GM23338 (cell line): Measurements from ENCODE around the gene UBL7. TPM values are rescaled to one million over a fixed set of nuclear protein-coding genes. Genes with fewer than 3 reads are reported as not detected.
"Not testable (repeated sequence)": the region's sequence is repeated elsewhere in the genome, so short reads cannot be mapped to it uniquely, and the experiment has no call there.

Experiments used
- ATAC-seq: fragments of 200-7000 bp; cut with Tn5 transposase; 3 replicates; pipeline ENCODE4 v1.9.1; 2020
- DNase-seq: peaks from one replicate; pipeline ENCODE4 v3.0.0-alpha.2; 2015; ENCODE audit warnings: low spot score
- H2AFZ ChIP-seq: fragments of 200-600 bp; sonication (generic); 2 replicates; pipeline ENCODE4 v1.8.0; 2016; ENCODE audit warnings: antibody characterized with exemption, mild to moderate bottlenecking, moderate library complexity
- H3F3A ChIP-seq: fragments of 200-600 bp; sonication (generic); replicated peaks from 2 replicates; pipeline ENCODE4 v1.8.0; 2017; ENCODE audit warnings: antibody characterized with exemption, mixed run types, low read depth
- H3K27ac ChIP-seq: fragments of 200-600 bp; sonication (generic); 2 replicates; pipeline ENCODE4 v1.6.1; 2016; ENCODE audit warnings: low read depth
- H3K27me3 ChIP-seq: fragments of 200-600 bp; sonication (generic); 2 replicates; pipeline ENCODE4 v1.8.0; 2016; ENCODE audit warnings: mild to moderate bottlenecking, mixed run types, moderate library complexity; ENCODE audit not compliant: insufficient read depth
- H3K36me3 ChIP-seq: fragments of 200-600 bp; sonication (generic); 2 replicates; pipeline ENCODE4 v1.8.0; 2016; ENCODE audit warnings: mild to moderate bottlenecking; ENCODE audit not compliant: insufficient read depth
- H3K4me1 ChIP-seq: fragments of 200-600 bp; sonication (generic); 2 replicates; pipeline ENCODE4 v1.8.0; 2016; ENCODE audit warnings: mild to moderate bottlenecking, moderate library complexity; ENCODE audit not compliant: insufficient read depth
- H3K4me2 ChIP-seq: fragments of 200-600 bp; sonication (generic); 2 replicates; pipeline ENCODE4 v1.7.1; 2017; ENCODE audit warnings: mixed run types
- H3K4me3 ChIP-seq: fragments of 200-600 bp; sonication (generic); 2 replicates; pipeline ENCODE4 v1.6.1; 2016; ENCODE audit warnings: mixed run types
- H3K79me2 ChIP-seq: fragments of 200-600 bp; sonication (generic); replicated peaks from 2 replicates; pipeline ENCODE4 v1.8.0; 2017; ENCODE audit warnings: mild to moderate bottlenecking; ENCODE audit not compliant: insufficient read depth
- H3K9me2 ChIP-seq: fragments of 200-600 bp; sonication (generic); 2 replicates; pipeline ENCODE4 v1.8.0; 2017; ENCODE audit not compliant: insufficient read depth
- H4K20me1 ChIP-seq: fragments of 200-600 bp; sonication (generic); replicated peaks from 2 replicates; pipeline ENCODE4 v1.8.0; 2017; ENCODE audit warnings: mild to moderate bottlenecking; ENCODE audit not compliant: insufficient read depth
- H3K27ac Mint-ChIP-seq: 2 replicates; pipeline ENCODE4 v1.8.0; 2020; ENCODE audit warnings: inconsistent platforms, mild to moderate bottlenecking, moderate library complexity, mixed read lengths
- H3K27me3 Mint-ChIP-seq: 3 replicates; pipeline ENCODE4 v1.8.0; 2022; ENCODE audit warnings: low read depth, mild to moderate bottlenecking, moderate library complexity, mixed read lengths, inconsistent platforms; ENCODE audit not compliant: insufficient read depth, poor library complexity
- H3K36me3 Mint-ChIP-seq: 3 replicates; pipeline ENCODE4 v1.8.0; 2021; ENCODE audit warnings: low read depth, mild to moderate bottlenecking, inconsistent platforms, moderate library complexity, mixed read lengths
- H3K4me1 Mint-ChIP-seq: 3 replicates; pipeline ENCODE4 v1.8.0; 2020; ENCODE audit warnings: mild to moderate bottlenecking, inconsistent platforms, mixed read lengths
- H3K4me3 Mint-ChIP-seq: 3 replicates; pipeline ENCODE4 v1.8.0; 2021; ENCODE audit warnings: moderate library complexity, mild to moderate bottlenecking, inconsistent platforms, mixed read lengths
- H3K9me3 Mint-ChIP-seq: 3 replicates; pipeline ENCODE4 v1.8.0; 2020; ENCODE audit warnings: moderate library complexity, mild to moderate bottlenecking, inconsistent platforms, mixed read lengths
- CREB1 ChIP-seq: fragments of 250-450 bp; sonication (Bioruptor Pico); IDR thresholded peaks from 2 replicates; pipeline ENCODE4 v1.5.0; 2020; ENCODE audit warnings: low read depth, mild to moderate bottlenecking, moderate library complexity
- NANOG ChIP-seq: IDR thresholded peaks from 2 replicates; pipeline ENCODE4 v1.6.1; 2016; ENCODE audit warnings: antibody characterized with exemption, borderline replicate concordance
- polyA plus RNA-seq: library from polyadenylated mRNA; unstranded; fragments of >200 nt; fragmentation: Nextera tagmentation; extraction: Ambion mirVana; gene quantifications from 2 replicates; pipeline ENCODE4 v1.2.1, GENCODE V29; 2016
- total RNA-seq: library from RNA; depleted of rRNA; stranded (reverse); fragments of >200 nt; shearing (Covaris generic); gene quantifications from 2 replicates; pipeline ENCODE4 v1.2.3, GENCODE V29; 2014
- TF ChIP-seq, protein P1 (sequence below): fragments of 250-450 bp; sonication (Bioruptor Pico); IDR thresholded peaks from 2 replicates; pipeline ENCODE4 v1.5.0; 2020; ENCODE audit warnings: mild to moderate bottlenecking, moderate library complexity
- TF ChIP-seq, protein P2 (sequence below): IDR thresholded peaks from one replicate; pipeline ENCODE4 v1.6.1; 2018; ENCODE audit warnings: antibody characterized with exemption; ENCODE audit not compliant: unreplicated experiment

The UBL7 gene
- total and polyA plus RNA-seq, 2 experiments from 2014 or later = 73.7 to 99.2 TPM

DNA sequence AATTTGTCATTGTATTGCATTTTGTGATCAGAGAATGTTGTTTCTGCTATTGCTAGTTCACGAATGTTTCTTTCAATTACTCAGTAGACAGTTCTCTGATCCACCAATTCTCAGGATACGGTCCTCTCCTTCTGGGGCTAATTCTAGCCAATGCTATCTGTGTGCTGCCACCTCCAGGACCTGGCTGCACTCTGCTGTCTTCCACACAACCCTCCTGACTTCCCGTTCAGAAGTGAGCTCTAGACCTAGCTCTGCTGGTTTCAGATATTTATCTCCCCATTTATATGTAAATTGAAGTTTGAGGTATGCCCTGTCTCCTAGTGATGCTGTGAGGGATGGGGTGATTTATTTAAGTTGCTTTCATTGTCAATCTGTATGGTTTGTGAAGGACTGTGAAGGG is 21.7 kb upstream of the UBL7 start (continued):
- no peak for TF ChIP-seq CREB1 (CRISPR knock-in tag)

GRCh38 chr15:74480364-74480763 is 19.4 kb upstream of the UBL7 start:
- not testable (repeated sequence) for H3K4me3 Mint-ChIP-seq, H3K27me3 Mint-ChIP-seq, H3K27ac Mint-ChIP-seq, H2AFZ ChIP-seq, H3K9me2 ChIP-seq, H3K4me2 ChIP-seq, H3K79me2 ChIP-seq, H3K4me1 ChIP-seq, H3K9me3 Mint-ChIP-seq, H3K36me3 ChIP-seq, ATAC-seq, H3K4me1 Mint-ChIP-seq, H3F3A ChIP-seq, H3K27me3 ChIP-seq, H3K4me3 ChIP-seq, DNase-seq, H4K20me1 ChIP-seq, H3K27ac ChIP-seq
- peaks cover 31% of the 10 kb centered on the region for H3K36me3 Mint-ChIP-seq

GRCh38 chr15:74471621-74472020 is 10.7 kb upstream of the UBL7 start:
- H4K20me1 ChIP-seq, DNase-seq, H3K27ac Mint-ChIP-seq, H3K4me2 ChIP-seq, H3K4me1 Mint-ChIP-seq, ATAC-seq, H3K4me1 ChIP-seq, H3K27me3 ChIP-seq, H2AFZ ChIP-seq, H3K27ac ChIP-seq, H3K4me3 ChIP-seq, H3K27me3 Mint-ChIP-seq, H3F3A ChIP-seq, H3K79me2 ChIP-seq, H3K9me2 ChIP-seq, H3K4me3 Mint-ChIP-seq, H3K9me3 Mint-ChIP-seq, H3K36me3 ChIP-seq: not testable (repeated sequence)
- peaks cover 34% of the 10 kb centered on the region for H3K36me3 Mint-ChIP-seq

- Histone ChIP-seq H3F3A (no peaks in the 10 kb centered on the region), H3K4me2 (no peak overlapping the region), H3K27me3 (no peaks in the 10 kb centered on the region), H3K27ac (no peak overlapping the region), H3K36me3 (no peaks in the 10 kb centered on the region; the same call in 1 of the 2 replicates), H3K79me2 (no peaks in the 10 kb centered on the region), H3K4me3 (no peak overlapping the region), H3K9me2 (no peaks in the 10 kb centered on the region), H4K20me1 (no peaks in the 10 kb centered on the region), H3K4me1 (no peaks in the 10 kb centered on the region), H2AFZ (no peak overlapping the region)
- H3K4me1 Mint-ChIP-seq = no peaks in the 10 kb centered on the region
- DNase-seq (no peak), ATAC-seq (no peak)
- H3K4me3 Mint-ChIP-seq = no peak overlapping the region; the same call in 2 of the 3 replicates
- H3K9me3 Mint-ChIP-seq = peaks cover 5% of the 10 kb centered on the region
- peaks cover 42% of the 10 kb centered on the region for H3K36me3 Mint-ChIP-seq
- H3K27ac Mint-ChIP-seq = no peak overlapping the region
- peaks cover 2% of the 10 kb centered on the region for H3K27me3 Mint-ChIP-seq
- TF ChIP-seq, protein P1, sequence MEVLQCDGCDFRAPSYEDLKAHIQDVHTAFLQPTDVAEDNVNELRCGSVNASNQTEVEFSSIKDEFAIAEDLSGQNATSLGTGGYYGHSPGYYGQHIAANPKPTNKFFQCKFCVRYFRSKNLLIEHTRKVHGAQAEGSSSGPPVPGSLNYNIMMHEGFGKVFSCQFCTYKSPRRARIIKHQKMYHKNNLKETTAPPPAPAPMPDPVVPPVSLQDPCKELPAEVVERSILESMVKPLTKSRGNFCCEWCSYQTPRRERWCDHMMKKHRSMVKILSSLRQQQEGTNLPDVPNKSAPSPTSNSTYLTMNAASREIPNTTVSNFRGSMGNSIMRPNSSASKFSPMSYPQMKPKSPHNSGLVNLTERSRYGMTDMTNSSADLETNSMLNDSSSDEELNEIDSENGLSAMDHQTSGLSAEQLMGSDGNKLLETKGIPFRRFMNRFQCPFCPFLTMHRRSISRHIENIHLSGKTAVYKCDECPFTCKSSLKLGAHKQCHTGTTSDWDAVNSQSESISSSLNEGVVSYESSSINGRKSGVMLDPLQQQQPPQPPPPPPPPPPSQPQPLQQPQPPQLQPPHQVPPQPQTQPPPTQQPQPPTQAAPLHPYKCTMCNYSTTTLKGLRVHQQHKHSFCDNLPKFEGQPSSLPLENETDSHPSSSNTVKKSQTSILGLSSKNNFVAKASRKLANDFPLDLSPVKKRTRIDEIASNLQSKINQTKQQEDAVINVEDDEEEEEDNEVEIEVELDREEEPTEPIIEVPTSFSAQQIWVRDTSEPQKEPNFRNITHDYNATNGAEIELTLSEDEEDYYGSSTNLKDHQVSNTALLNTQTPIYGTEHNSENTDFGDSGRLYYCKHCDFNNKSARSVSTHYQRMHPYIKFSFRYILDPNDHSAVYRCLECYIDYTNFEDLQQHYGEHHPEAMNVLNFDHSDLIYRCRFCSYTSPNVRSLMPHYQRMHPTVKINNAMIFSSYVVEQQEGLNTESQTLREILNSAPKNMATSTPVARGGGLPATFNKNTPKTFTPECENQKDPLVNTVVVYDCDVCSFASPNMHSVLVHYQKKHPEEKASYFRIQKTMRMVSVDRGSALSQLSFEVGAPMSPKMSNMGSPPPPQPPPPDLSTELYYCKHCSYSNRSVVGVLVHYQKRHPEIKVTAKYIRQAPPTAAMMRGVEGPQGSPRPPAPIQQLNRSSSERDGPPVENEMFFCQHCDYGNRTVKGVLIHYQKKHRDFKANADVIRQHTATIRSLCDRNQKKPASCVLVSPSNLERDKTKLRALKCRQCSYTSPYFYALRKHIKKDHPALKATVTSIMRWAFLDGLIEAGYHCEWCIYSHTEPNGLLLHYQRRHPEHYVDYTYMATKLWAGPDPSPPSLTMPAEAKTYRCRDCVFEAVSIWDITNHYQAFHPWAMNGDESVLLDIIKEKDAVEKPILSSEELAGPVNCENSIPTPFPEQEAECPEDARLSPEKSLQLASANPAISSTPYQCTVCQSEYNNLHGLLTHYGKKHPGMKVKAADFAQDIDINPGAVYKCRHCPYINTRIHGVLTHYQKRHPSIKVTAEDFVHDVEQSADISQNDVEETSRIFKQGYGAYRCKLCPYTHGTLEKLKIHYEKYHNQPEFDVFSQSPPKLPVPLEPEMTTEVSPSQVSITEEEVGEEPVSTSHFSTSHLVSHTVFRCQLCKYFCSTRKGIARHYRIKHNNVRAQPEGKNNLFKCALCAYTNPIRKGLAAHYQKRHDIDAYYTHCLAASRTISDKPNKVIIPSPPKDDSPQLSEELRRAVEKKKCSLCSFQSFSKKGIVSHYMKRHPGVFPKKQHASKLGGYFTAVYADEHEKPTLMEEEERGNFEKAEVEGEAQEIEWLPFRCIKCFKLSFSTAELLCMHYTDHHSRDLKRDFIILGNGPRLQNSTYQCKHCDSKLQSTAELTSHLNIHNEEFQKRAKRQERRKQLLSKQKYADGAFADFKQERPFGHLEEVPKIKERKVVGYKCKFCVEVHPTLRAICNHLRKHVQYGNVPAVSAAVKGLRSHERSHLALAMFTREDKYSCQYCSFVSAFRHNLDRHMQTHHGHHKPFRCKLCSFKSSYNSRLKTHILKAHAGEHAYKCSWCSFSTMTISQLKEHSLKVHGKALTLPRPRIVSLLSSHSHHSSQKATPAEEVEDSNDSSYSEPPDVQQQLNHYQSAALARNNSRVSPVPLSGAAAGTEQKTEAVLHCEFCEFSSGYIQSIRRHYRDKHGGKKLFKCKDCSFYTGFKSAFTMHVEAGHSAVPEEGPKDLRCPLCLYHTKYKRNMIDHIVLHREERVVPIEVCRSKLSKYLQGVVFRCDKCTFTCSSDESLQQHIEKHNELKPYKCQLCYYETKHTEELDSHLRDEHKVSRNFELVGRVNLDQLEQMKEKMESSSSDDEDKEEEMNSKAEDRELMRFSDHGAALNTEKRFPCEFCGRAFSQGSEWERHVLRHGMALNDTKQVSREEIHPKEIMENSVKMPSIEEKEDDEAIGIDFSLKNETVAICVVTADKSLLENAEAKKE (CRISPR knock-in tag) = no peak
- TF ChIP-seq, protein P2, sequence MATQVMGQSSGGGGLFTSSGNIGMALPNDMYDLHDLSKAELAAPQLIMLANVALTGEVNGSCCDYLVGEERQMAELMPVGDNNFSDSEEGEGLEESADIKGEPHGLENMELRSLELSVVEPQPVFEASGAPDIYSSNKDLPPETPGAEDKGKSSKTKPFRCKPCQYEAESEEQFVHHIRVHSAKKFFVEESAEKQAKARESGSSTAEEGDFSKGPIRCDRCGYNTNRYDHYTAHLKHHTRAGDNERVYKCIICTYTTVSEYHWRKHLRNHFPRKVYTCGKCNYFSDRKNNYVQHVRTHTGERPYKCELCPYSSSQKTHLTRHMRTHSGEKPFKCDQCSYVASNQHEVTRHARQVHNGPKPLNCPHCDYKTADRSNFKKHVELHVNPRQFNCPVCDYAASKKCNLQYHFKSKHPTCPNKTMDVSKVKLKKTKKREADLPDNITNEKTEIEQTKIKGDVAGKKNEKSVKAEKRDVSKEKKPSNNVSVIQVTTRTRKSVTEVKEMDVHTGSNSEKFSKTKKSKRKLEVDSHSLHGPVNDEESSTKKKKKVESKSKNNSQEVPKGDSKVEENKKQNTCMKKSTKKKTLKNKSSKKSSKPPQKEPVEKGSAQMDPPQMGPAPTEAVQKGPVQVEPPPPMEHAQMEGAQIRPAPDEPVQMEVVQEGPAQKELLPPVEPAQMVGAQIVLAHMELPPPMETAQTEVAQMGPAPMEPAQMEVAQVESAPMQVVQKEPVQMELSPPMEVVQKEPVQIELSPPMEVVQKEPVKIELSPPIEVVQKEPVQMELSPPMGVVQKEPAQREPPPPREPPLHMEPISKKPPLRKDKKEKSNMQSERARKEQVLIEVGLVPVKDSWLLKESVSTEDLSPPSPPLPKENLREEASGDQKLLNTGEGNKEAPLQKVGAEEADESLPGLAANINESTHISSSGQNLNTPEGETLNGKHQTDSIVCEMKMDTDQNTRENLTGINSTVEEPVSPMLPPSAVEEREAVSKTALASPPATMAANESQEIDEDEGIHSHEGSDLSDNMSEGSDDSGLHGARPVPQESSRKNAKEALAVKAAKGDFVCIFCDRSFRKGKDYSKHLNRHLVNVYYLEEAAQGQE = no peak
- TF ChIP-seq NANOG = no peak
Observed at GRCh38 chr15:74470631-74471395, 9.9 kb upstream of the UBL7 start.
